ENCODE results near the gene MMP11.

GRCh38 chr22:23801886-23802377 lies 29.3 kb downstream of the MMP11 start:
- TF ChIP-seq, protein P1, sequence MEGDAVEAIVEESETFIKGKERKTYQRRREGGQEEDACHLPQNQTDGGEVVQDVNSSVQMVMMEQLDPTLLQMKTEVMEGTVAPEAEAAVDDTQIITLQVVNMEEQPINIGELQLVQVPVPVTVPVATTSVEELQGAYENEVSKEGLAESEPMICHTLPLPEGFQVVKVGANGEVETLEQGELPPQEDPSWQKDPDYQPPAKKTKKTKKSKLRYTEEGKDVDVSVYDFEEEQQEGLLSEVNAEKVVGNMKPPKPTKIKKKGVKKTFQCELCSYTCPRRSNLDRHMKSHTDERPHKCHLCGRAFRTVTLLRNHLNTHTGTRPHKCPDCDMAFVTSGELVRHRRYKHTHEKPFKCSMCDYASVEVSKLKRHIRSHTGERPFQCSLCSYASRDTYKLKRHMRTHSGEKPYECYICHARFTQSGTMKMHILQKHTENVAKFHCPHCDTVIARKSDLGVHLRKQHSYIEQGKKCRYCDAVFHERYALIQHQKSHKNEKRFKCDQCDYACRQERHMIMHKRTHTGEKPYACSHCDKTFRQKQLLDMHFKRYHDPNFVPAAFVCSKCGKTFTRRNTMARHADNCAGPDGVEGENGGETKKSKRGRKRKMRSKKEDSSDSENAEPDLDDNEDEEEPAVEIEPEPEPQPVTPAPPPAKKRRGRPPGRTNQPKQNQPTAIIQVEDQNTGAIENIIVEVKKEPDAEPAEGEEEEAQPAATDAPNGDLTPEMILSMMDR (IDR thresholded peaks at IDR 0.05) = no peak
- no peak for TF ChIP-seq POLR2A (IDR thresholded peaks at IDR 0.05)
